H1 (cell line): ENCODE data around the gene ZDHHC17. TPM values are rescaled to one million over a fixed set of nuclear protein-coding genes. Genes with fewer than 3 reads are reported as not detected.

Experiments
- CTCF ChIA-PET: fragments of 300-600 bp; sonication (Branson Sonifier 250); formaldehyde crosslinking; loops from one replicate; lab custom pipeline; 2021; ENCODE audit not compliant: partially characterized antibody; lab: Charles Lee
- POLR2A ChIA-PET: fragments of 300-600 bp; sonication (Branson Sonifier 250); formaldehyde crosslinking; loops from one replicate; lab custom pipeline; 2021; ENCODE audit warnings: inconsistent platforms; ENCODE audit not compliant: partially characterized antibody; lab: Charles Lee
- DNase-seq, 2 experiments: peaks; one replicate each; pipeline versions ENCODE4 v3.0.0 to v3.0.0-alpha.2; 2010 to 2022; ENCODE audit warnings: low spot score in 2 of 2, low read depth in 1 of 2, mixed read lengths in 1 of 2
- FAIRE-seq: peaks from 2 replicates; lab custom pipeline; 2011; peaks lifted over from hg19 to GRCh38; lab: Jason Lieb, UNC
- H2AFZ ChIP-seq: 2 replicates; pipeline ENCODE4 v1.8.1; 2012; ENCODE audit warnings: low read length, inconsistent platforms
- H2AK5ac ChIP-seq: 2 replicates; pipeline ENCODE4 v1.6.1; 2013; ENCODE audit warnings: low read depth, low read length
- H2BK120ac ChIP-seq: replicated peaks from 2 replicates; pipeline ENCODE3; 2013; ENCODE audit warnings: low read depth, low read length, inconsistent platforms
- H2BK12ac ChIP-seq: 2 replicates; pipeline ENCODE4 v1.6.1; 2013; ENCODE audit warnings: low read depth, low read length
- H2BK15ac ChIP-seq: 2 replicates; pipeline ENCODE4 v1.6.1; 2013; ENCODE audit warnings: low read length
- H2BK20ac ChIP-seq: 2 replicates; pipeline ENCODE4 v1.6.1; 2013; ENCODE audit warnings: low read length
- H2BK5ac ChIP-seq: 2 replicates; pipeline ENCODE4 v1.6.1; 2013; ENCODE audit warnings: low read depth, low read length
- H3K14ac ChIP-seq: 2 replicates; pipeline ENCODE4 v1.6.1; 2013; ENCODE audit warnings: inconsistent platforms; ENCODE audit not compliant: insufficient read length
- H3K18ac ChIP-seq: 2 replicates; pipeline ENCODE4 v1.6.1; 2013; ENCODE audit warnings: low read length; ENCODE audit errors: extremely low read depth
- H3K23ac ChIP-seq: 2 replicates; pipeline ENCODE4 v1.6.1; 2013; ENCODE audit warnings: inconsistent platforms; ENCODE audit not compliant: insufficient read length
- H3K23me2 ChIP-seq: 2 replicates; pipeline ENCODE4 v1.6.1; 2013; ENCODE audit warnings: low read depth, low read length
- H3K27ac ChIP-seq: 2 replicates; pipeline ENCODE4 v1.6.1; 2011; ENCODE audit warnings: low read depth, low read length, inconsistent platforms
- H3K27me3 ChIP-seq, 4 experiments: replicated peaks in 1 of 4; 1 replicate in 1 of 4; 2 replicates in 3 of 4; pipeline versions ENCODE4 v1.6.1 to v1.8.1; 2011 to 2013; ENCODE audit warnings: low read length in 3 of 4, mild to moderate bottlenecking in 3 of 4, inconsistent platforms in 2 of 4, mixed read lengths in 2 of 4, moderate library complexity in 1 of 4; ENCODE audit not compliant: control insufficient read depth in 3 of 4, insufficient read depth in 3 of 4; ENCODE audit errors: extremely low read depth in 1 of 4
- H3K36me3 ChIP-seq, 4 experiments: 2 replicates each; pipeline versions ENCODE4 v1.6.1 to v1.8.1; 2011 to 2013; ENCODE audit warnings: mild to moderate bottlenecking in 4 of 4, low read length in 3 of 4, moderate library complexity in 2 of 4, control low read depth in 1 of 4, inconsistent platforms in 1 of 4; ENCODE audit not compliant: insufficient read depth in 4 of 4, control insufficient read depth in 2 of 4
- H3K4ac ChIP-seq: replicated peaks from 2 replicates; pipeline ENCODE3; 2013; ENCODE audit warnings: low read length, low read depth, mixed read lengths, inconsistent platforms; ENCODE audit not compliant: insufficient read length
- H3K4me1 ChIP-seq, 4 experiments: replicated peaks in 1 of 4; 1 replicate in 1 of 4; 2 replicates in 3 of 4; pipeline versions ENCODE4 v1.6.1 to v1.8.1; 2011 to 2013; ENCODE audit warnings: low read length in 3 of 4, inconsistent platforms in 2 of 4, mixed read lengths in 1 of 4; ENCODE audit not compliant: insufficient read depth in 4 of 4, control insufficient read depth in 3 of 4
- H3K4me2 ChIP-seq, 2 experiments: 2 replicates each; pipeline versions ENCODE4 v1.6.1 to v1.8.1; 2011 to 2013; ENCODE audit warnings: low read depth in 2 of 2, low read length in 2 of 2, control low read depth in 1 of 2, inconsistent platforms in 1 of 2, mild to moderate bottlenecking in 1 of 2; ENCODE audit not compliant: insufficient read depth in 1 of 2
- H3K4me3 ChIP-seq, 4 experiments: fragments of 200-600, 300-600 bp in 1 of 4; sonication (generic), shearing (Covaris generic), sonication (Bioruptor Twin) in 1 of 4; 2 replicates each; pipeline versions ENCODE4 v1.5.1 to v1.8.1; 2011 to 2016; ENCODE audit warnings: low read length in 4 of 4, low read depth in 3 of 4, control low read depth in 2 of 4, inconsistent platforms in 2 of 4, mild to moderate bottlenecking in 2 of 4, mixed read lengths in 1 of 4, moderate library complexity in 1 of 4; ENCODE audit not compliant: insufficient read depth in 2 of 4; ENCODE audit errors: extremely low read depth in 1 of 4
- H3K56ac ChIP-seq: replicated peaks from 2 replicates; pipeline ENCODE3; 2013; ENCODE audit warnings: low read depth, mild to moderate bottlenecking, mixed read lengths, low read length, inconsistent platforms; ENCODE audit not compliant: insufficient read length
- H3K79me1 ChIP-seq: 2 replicates; pipeline ENCODE4 v1.6.1; 2013; ENCODE audit warnings: low read depth, low read length, control low read depth
- H3K79me2 ChIP-seq, 2 experiments: 2 replicates each; pipeline versions ENCODE4 v1.6.1 to v1.8.1; 2012 to 2013; ENCODE audit warnings: low read length in 2 of 2, mild to moderate bottlenecking in 2 of 2, inconsistent platforms in 1 of 2; ENCODE audit not compliant: insufficient read depth in 2 of 2, control insufficient read depth in 1 of 2
- H3K9ac ChIP-seq, 4 experiments: replicated peaks in 1 of 4; 1 replicate in 1 of 4; 2 replicates in 3 of 4; pipeline versions ENCODE4 v1.6.1 to v1.8.1; 2011 to 2013; ENCODE audit warnings: low read depth in 3 of 4, low read length in 3 of 4, control low read depth in 2 of 4, mild to moderate bottlenecking in 2 of 4, moderate library complexity in 2 of 4, inconsistent platforms in 1 of 4; ENCODE audit errors: extremely low read depth in 1 of 4
- H3K9me3 ChIP-seq, 2 experiments: 2 replicates each; pipeline versions ENCODE4 v1.6.1 to v1.8.1; 2012 to 2013; ENCODE audit warnings: mild to moderate bottlenecking in 2 of 2, moderate library complexity in 2 of 2, control low read depth in 1 of 2, inconsistent platforms in 1 of 2, low read depth in 1 of 2, low read length in 1 of 2, mixed read lengths in 1 of 2; ENCODE audit not compliant: insufficient read depth in 2 of 2
- H4K20me1 ChIP-seq, 2 experiments: replicated peaks in 1 of 2; 2 replicates each; pipeline versions ENCODE3 to v1.8.1; 2011 to 2013; ENCODE audit warnings: inconsistent platforms in 2 of 2, low read length in 2 of 2, mild to moderate bottlenecking in 1 of 2; ENCODE audit not compliant: insufficient read depth in 2 of 2, control insufficient read depth in 1 of 2
- H4K5ac ChIP-seq: 2 replicates; pipeline ENCODE4 v1.6.1; 2013; ENCODE audit warnings: low read length, low read depth, mixed read lengths, inconsistent platforms; ENCODE audit not compliant: insufficient read length
- H4K8ac ChIP-seq: 2 replicates; pipeline ENCODE4 v1.8.0; 2013; ENCODE audit warnings: mild to moderate bottlenecking, moderate library complexity, low read length, inconsistent platforms; ENCODE audit not compliant: insufficient read depth; ENCODE audit errors: extremely low read depth
- H4K91ac ChIP-seq: replicated peaks from 2 replicates; pipeline ENCODE3; 2013; ENCODE audit warnings: low read length, mixed read lengths, inconsistent platforms; ENCODE audit not compliant: insufficient read length
- CBX5 ChIP-seq: fragments of 300-800, 300-1000 bp; sonication (generic); IDR thresholded peaks from 2 replicates; pipeline ENCODE4 v1.7.1; 2016; ENCODE audit warnings: antibody characterized with exemption, low read length, low read depth
- KDM4A ChIP-seq: IDR thresholded peaks from one replicate; pipeline ENCODE4 v1.7.1; 2012; ENCODE audit warnings: low read depth, mild to moderate bottlenecking, moderate library complexity, low read length, inconsistent platforms; ENCODE audit not compliant: severe bottlenecking
- PHF8 ChIP-seq: fragments of 200-600 bp; sonication (generic); conservative IDR thresholded peaks from 2 replicates; pipeline ENCODE4 v1.7.1; 2012; ENCODE audit warnings: low read depth, mild to moderate bottlenecking, inconsistent platforms, low read length, moderate library complexity
- SUZ12 ChIP-seq: fragments of 200-600 bp; sonication (generic); IDR thresholded peaks from 2 replicates; pipeline ENCODE4 v1.6.1; 2012; ENCODE audit warnings: mild to moderate bottlenecking, inconsistent platforms, low read length, moderate library complexity, mixed read lengths
- WGBS, 2 experiments: shearing (Covaris generic) in 1 of 2; methylation state at CpG; one replicate each; pipeline versions ENCODE4 v1.1.6 to v1.1.7; 2013 to 2015; ENCODE audit warnings: low lambda C conversion rate in 2 of 2, mixed read lengths in 2 of 2, inconsistent platforms in 1 of 2, low coverage in 1 of 2, missing lambda C conversion rate in 1 of 2; ENCODE audit not compliant: insufficient replicate concordance in 2 of 2, insufficient coverage in 1 of 2, insufficient read length in 1 of 2; ENCODE audit errors: extremely low coverage in 1 of 2, missing lambda C conversion rate in 1 of 2; 5-methylcytosine and 5-hydroxymethylcytosine counted together
- polyA plus RNA-seq, 7 experiments: library from polyadenylated mRNA; depleted of rRNA in 3 of 7; stranded (reverse) in 5 of 7; unstranded in 2 of 7; fragments of >200 nt in 5 of 7; fragments of 200-250 nt in 2 of 7; gene quantifications; 1 replicate in 5 of 7; 2 replicates in 1 of 7; 4 replicates in 1 of 7; pipeline versions ENCODE4 v1.2.1 to v1.2.3, GENCODE V29; 2011 to 2013; ENCODE audit warnings: missing spikeins in 2 of 7, mixed read lengths in 2 of 7
- total RNA-seq: library from RNA; stranded (reverse); fragmentation: NEBNext Ultra II Directional; extraction: Animal tissue kit (Norgen Biotek cat#: 25700); gene quantifications from 2 replicates; pipeline ENCODE4 v1.2.1, GENCODE V29; 2021

ZDHHC17 gene
- total and polyA plus RNA-seq, 2 of the 8 experiments (the other 6 are each of a cell fraction or from before 2014, with no cell fraction given) = 27.6 to 28.9 TPM

DNA sequence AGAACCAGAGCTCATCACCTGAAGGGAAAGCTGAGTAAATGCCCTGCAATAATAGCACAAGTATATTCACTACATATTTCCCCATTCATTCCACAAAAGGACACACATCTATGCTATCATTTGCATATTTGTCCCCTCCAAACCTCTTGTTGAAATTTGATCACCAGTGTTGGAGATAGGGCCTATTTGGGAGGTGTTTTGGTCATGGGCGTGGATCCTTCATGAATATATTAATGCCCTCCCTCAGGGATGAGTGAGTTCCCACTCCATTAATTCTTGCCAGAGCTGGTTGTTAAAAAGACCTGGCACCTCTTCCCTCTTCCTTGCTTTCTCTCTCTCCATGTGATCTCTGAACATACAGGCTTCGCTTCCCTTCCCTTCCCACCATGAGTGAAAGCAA is 18.6 kb upstream of the ZDHHC17 start:
- Histone ChIP-seq H3K23me2 (no peaks in the 10 kb centered on the region), H3K79me2 (no peaks in the 10 kb centered on the region), H3K18ac (no peak overlapping the region), H3K36me3 (no peaks in the 10 kb centered on the region), H3K9me3 (no peaks in the 10 kb centered on the region), H4K8ac (no peak overlapping the region), H2BK12ac (no peak overlapping the region), H3K4ac (no peak overlapping the region), H3K23ac (no peak overlapping the region), H4K5ac (no peak overlapping the region), H3K56ac (no peak overlapping the region), H2BK120ac (no peak overlapping the region), H3K4me1 (no peaks in the 10 kb centered on the region), H2BK20ac (no peak overlapping the region), H3K4me3 (no peak overlapping the region), H3K9ac (no peak overlapping the region), H2AK5ac (no peak overlapping the region), H3K27me3 (no peaks in the 10 kb centered on the region), H2BK15ac (no peak overlapping the region), H3K4me2 (no peak overlapping the region), H3K27ac (no peak overlapping the region), H2BK5ac (no peak overlapping the region), H2AFZ (no peak overlapping the region), H3K14ac (no peak overlapping the region), H4K91ac (no peak overlapping the region), H3K79me1 (no peaks in the 10 kb centered on the region), H4K20me1 (no peaks in the 10 kb centered on the region)
- TF ChIP-seq KDM4A (no peak), PHF8 (no peak), CBX5 (no peak), SUZ12 (no peak)
- ChIA-PET POLR2A (no interaction called here), CTCF (no interaction called here)
- no peak for FAIRE-seq
- no peak for DNase-seq
- 82% methylated on average over 2 of the region's 2 CpGs; no CpG with 5 or more reads in 1 of the 2 experiments for whole genome bisulfite sequencing, 2 experiments
